Astrocyte (in vitro differentiated cells and primary cell): ENCODE measurements around the gene ELK3. TPM values are rescaled to one million over a fixed set of nuclear protein-coding genes. Genes with fewer than 3 reads are reported as not detected.

ENCODE experiments used
- DNase-seq: peaks from one replicate; pipeline ENCODE4 v3.0.0-alpha.2; 2010; ENCODE audit warnings: low read depth
- FAIRE-seq: peaks from 2 replicates; lab custom pipeline; 2011; peaks lifted over from hg19 to GRCh38; lab: Jason Lieb, UNC
- H2AFZ ChIP-seq: 2 replicates; pipeline ENCODE4 v1.6.0; 2012; ENCODE audit warnings: low read depth, low read length, inconsistent platforms
- H3K27ac ChIP-seq: 2 replicates; pipeline ENCODE4 v1.5.1; 2011; ENCODE audit warnings: low read depth, low read length, inconsistent platforms
- H3K27me3 ChIP-seq: 2 replicates; pipeline ENCODE4 v1.6.0; 2011; ENCODE audit warnings: low read length, inconsistent platforms; ENCODE audit not compliant: insufficient read depth
- H3K36me3 ChIP-seq: 2 replicates; pipeline ENCODE4 v1.5.1; 2011; ENCODE audit warnings: low read length, inconsistent platforms; ENCODE audit not compliant: insufficient read depth
- H3K4me1 ChIP-seq: 2 replicates; pipeline ENCODE4 v1.5.1; 2011; ENCODE audit warnings: low read length, inconsistent platforms; ENCODE audit not compliant: insufficient read depth
- H3K4me2 ChIP-seq: 2 replicates; pipeline ENCODE4 v1.6.0; 2012; ENCODE audit warnings: low read length, inconsistent platforms
- H3K4me3 ChIP-seq: 2 replicates; pipeline ENCODE4 v1.5.1; 2011; ENCODE audit warnings: low read depth, mild to moderate bottlenecking, low read length, inconsistent platforms; ENCODE audit not compliant: insufficient read depth
- H3K79me2 ChIP-seq: 2 replicates; pipeline ENCODE4 v1.6.0; 2012; ENCODE audit warnings: mild to moderate bottlenecking, low read length, inconsistent platforms; ENCODE audit not compliant: insufficient read depth
- H3K9ac ChIP-seq: 2 replicates; pipeline ENCODE4 v1.6.0; 2012; ENCODE audit warnings: mild to moderate bottlenecking, low read length, inconsistent platforms
- H3K9me3 ChIP-seq: 2 replicates; pipeline ENCODE4 v1.5.1; 2012; ENCODE audit warnings: low read depth, mild to moderate bottlenecking, low read length, inconsistent platforms; ENCODE audit not compliant: insufficient read depth
- H4K20me1 ChIP-seq: 2 replicates; pipeline ENCODE4 v1.6.0; 2012; ENCODE audit warnings: low read length, inconsistent platforms; ENCODE audit not compliant: insufficient read depth
- H3K27ac Mint-ChIP-seq: one replicate; pipeline ENCODE4 v1.8.0; 2021; ENCODE audit warnings: mild to moderate bottlenecking, mixed read lengths; ENCODE audit not compliant: unreplicated experiment
- H3K27me3 Mint-ChIP-seq: one replicate; pipeline ENCODE4 v1.8.0; 2021; ENCODE audit warnings: low read depth, mixed read lengths; ENCODE audit not compliant: unreplicated experiment
- H3K36me3 Mint-ChIP-seq: one replicate; pipeline ENCODE4 v1.8.0; 2021; ENCODE audit warnings: low read depth, mixed read lengths; ENCODE audit not compliant: unreplicated experiment
- H3K4me1 Mint-ChIP-seq: one replicate; pipeline ENCODE4 v1.8.0; 2021; ENCODE audit warnings: low read depth, mixed read lengths; ENCODE audit not compliant: unreplicated experiment
- H3K4me3 Mint-ChIP-seq: one replicate; pipeline ENCODE4 v1.8.0; 2021; ENCODE audit warnings: mild to moderate bottlenecking, moderate library complexity, mixed read lengths; ENCODE audit not compliant: unreplicated experiment
- H3K9me3 Mint-ChIP-seq: one replicate; pipeline ENCODE4 v1.8.0; 2021; ENCODE audit warnings: mild to moderate bottlenecking, mixed read lengths; ENCODE audit not compliant: unreplicated experiment
- EZH2 ChIP-seq: IDR thresholded peaks from 2 replicates; pipeline ENCODE4 v1.6.1; 2012; ENCODE audit warnings: mild to moderate bottlenecking, low read length, inconsistent platforms; ENCODE audit not compliant: insufficient read depth
- total RNA-seq: library from RNA; stranded (reverse); gene quantifications from 2 replicates; pipeline ENCODE4 v1.2.1, GENCODE V29; 2021
- TF ChIP-seq, protein P1 (sequence below): IDR thresholded peaks from 2 replicates; pipeline ENCODE4 v1.5.1; 2011; ENCODE audit warnings: low read depth, mild to moderate bottlenecking, inconsistent platforms, low read length, moderate library complexity; ENCODE audit not compliant: insufficient read depth

ELK3 gene
- total RNA-seq, 1 donor from 2014 or later: 62.7 TPM

DNA sequence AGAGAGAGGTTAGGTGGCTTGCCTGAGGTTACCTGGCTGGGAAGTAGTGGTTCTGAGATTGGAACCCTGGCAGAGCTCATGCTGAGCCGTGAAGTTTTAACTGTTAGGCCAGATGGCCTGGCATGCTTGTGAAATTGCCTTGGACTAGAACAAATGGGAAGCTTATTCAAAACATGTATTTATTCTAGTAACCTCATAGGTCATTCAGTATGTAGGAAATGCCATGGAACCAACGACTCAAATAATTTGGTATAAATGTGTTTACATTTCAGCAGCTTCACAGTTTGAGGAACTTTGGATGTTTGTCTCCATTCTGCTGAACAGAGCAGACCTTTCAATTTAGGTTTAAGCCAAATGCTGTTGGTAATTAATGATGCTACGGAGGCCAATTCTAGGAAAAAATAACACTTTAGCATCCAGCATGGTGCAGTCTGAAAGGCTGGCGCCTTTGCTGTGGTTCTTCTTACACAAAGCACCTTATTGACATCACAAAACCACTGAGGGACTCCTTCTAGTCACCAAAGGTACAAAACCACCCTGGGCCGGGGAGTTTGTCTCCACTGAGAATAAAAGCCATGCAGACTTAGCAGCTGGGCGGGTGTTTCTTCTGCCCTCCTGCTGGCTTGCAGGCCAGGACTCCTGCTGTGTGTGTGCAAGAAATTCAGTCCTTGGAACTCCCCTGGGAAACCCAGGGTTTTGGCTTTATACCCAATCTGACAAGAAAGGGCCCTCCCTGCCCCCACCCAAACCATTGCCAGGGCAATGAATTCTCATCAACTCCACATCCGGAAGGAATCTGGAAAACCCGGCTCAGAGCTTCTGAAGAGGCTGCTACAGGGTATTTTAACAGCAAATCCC, 64.2 kb downstream of the ELK3 start:
- FAIRE-seq (no peak), DNase-seq (peak; percentile 60)
- H3K36me3 ChIP-seq: peaks cover 25% of the 10 kb centered on the region
- no peak overlapping the region for H3K4me3 ChIP-seq
- Mint-ChIP-seq H3K27ac (no peak overlapping the region), H3K4me3 (no peak overlapping the region), H3K27me3 (no peaks in the 10 kb centered on the region), H3K4me1 (peaks cover 3% of the 10 kb centered on the region), H3K9me3 (no peaks in the 10 kb centered on the region), H3K36me3 (peaks cover 23% of the 10 kb centered on the region)
- H3K4me2 ChIP-seq: peak overlapping the region; percentile 4
- H3K4me1 ChIP-seq: peaks cover 20% of the 10 kb centered on the region
- no peaks in the 10 kb centered on the region for H3K9me3 ChIP-seq
- no peak overlapping the region for H2AFZ ChIP-seq
- H3K27ac ChIP-seq: peak overlapping the region; percentile 40
- peaks cover 84% of the 10 kb centered on the region for H3K79me2 ChIP-seq
- H3K27me3 ChIP-seq: no peaks in the 10 kb centered on the region
- H4K20me1 ChIP-seq: peaks cover 90% of the 10 kb centered on the region
- H3K9ac ChIP-seq: no peak overlapping the region
- no peak for TF ChIP-seq EZH2
- TF ChIP-seq, protein P1, sequence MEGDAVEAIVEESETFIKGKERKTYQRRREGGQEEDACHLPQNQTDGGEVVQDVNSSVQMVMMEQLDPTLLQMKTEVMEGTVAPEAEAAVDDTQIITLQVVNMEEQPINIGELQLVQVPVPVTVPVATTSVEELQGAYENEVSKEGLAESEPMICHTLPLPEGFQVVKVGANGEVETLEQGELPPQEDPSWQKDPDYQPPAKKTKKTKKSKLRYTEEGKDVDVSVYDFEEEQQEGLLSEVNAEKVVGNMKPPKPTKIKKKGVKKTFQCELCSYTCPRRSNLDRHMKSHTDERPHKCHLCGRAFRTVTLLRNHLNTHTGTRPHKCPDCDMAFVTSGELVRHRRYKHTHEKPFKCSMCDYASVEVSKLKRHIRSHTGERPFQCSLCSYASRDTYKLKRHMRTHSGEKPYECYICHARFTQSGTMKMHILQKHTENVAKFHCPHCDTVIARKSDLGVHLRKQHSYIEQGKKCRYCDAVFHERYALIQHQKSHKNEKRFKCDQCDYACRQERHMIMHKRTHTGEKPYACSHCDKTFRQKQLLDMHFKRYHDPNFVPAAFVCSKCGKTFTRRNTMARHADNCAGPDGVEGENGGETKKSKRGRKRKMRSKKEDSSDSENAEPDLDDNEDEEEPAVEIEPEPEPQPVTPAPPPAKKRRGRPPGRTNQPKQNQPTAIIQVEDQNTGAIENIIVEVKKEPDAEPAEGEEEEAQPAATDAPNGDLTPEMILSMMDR: no peak

DNA sequence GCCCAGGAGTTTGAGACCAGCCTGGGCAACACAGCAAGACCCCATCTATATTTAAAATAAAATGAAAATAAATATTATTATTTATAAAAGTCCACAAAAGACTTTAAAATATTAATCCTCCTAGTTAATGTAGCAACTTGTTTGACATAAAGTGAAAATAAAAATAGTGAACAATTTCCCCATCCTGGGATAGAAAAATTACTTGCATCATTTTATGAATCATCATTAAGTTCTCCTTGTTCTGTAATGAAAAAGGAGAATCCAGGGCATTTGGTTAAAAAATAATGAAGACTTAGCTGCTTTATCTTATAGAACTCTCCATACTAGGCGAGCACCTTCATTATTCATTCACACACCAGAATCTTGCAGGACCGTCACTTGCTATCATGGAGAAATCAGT, 66.1 kb downstream of the ELK3 start:
- peaks cover 17% of the 10 kb centered on the region for H3K4me1 ChIP-seq
- no peak overlapping the region for H3K4me3 ChIP-seq
- H3K27ac Mint-ChIP-seq: no peak overlapping the region
- no peak overlapping the region for H2AFZ ChIP-seq
- no peaks in the 10 kb centered on the region for H3K27me3 ChIP-seq
- H3K36me3 Mint-ChIP-seq: peaks cover 20% of the 10 kb centered on the region
- H3K4me2 ChIP-seq: no peak overlapping the region
- no peak overlapping the region for H3K27ac ChIP-seq
- H3K9ac ChIP-seq: no peak overlapping the region
- peaks cover 90% of the 10 kb centered on the region for H4K20me1 ChIP-seq
- peaks cover 33% of the 10 kb centered on the region for H3K36me3 ChIP-seq
- peaks cover 78% of the 10 kb centered on the region for H3K79me2 ChIP-seq
- no peak for DNase-seq
- H3K9me3 Mint-ChIP-seq: no peaks in the 10 kb centered on the region
- no peak for FAIRE-seq
- no peak for TF ChIP-seq EZH2
- TF ChIP-seq, protein P1: no peak
- no peak overlapping the region for H3K4me3 Mint-ChIP-seq
- H3K4me1 Mint-ChIP-seq: peaks cover 7% of the 10 kb centered on the region
- no peaks in the 10 kb centered on the region for H3K27me3 Mint-ChIP-seq
- no peaks in the 10 kb centered on the region for H3K9me3 ChIP-seq

DNA sequence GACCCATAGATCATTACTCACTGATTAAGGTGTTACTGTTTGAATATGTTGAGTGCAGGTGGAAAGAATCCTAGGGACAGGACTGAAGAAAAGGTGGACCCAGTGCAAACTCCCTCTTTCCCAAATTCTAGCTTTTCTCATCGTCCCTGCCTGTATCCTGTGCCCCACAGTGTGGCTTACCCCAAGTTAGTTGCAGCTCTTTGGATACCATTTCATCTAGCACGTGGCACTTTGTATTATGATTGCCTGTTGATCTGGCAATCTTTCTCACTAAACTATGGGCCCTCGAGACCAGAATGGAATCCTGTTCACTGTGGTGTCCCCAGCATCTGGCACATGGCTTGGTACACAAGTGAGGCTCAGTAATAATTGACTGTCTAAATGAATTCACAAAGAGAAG, 66.5 kb downstream of the ELK3 start:
- Histone ChIP-seq H3K9me3 (no peaks in the 10 kb centered on the region), H3K79me2 (peaks cover 75% of the 10 kb centered on the region), H4K20me1 (peaks cover 88% of the 10 kb centered on the region), H3K4me2 (no peak overlapping the region), H3K27me3 (no peaks in the 10 kb centered on the region), H3K9ac (no peak overlapping the region), H3K36me3 (peaks cover 33% of the 10 kb centered on the region), H2AFZ (no peak overlapping the region), H3K4me3 (no peak overlapping the region), H3K27ac (no peak overlapping the region), H3K4me1 (peaks cover 16% of the 10 kb centered on the region)
- Mint-ChIP-seq H3K4me3 (peak overlapping the region; percentile 25), H3K9me3 (no peaks in the 10 kb centered on the region), H3K36me3 (peaks cover 20% of the 10 kb centered on the region), H3K4me1 (peaks cover 7% of the 10 kb centered on the region), H3K27me3 (no peaks in the 10 kb centered on the region), H3K27ac (no peak overlapping the region)
- no peak for FAIRE-seq
- no peak for DNase-seq
- TF ChIP-seq, protein P1: no peak
- no peak for TF ChIP-seq EZH2
